ENCODE measurements around the gene ZNF469. TPM values are rescaled to one million over a fixed set of nuclear protein-coding genes. Genes with fewer than 3 reads are reported as not detected.

Gene ZNF469
- total and polyA plus RNA-seq, 9 of the 15 experiments (the other 6 are each of a cell fraction or from before 2014, with no cell fraction given) = 0.01 to 0.04 TPM; not detected in 7

- DNase-seq (ENCODE audit: extremely low read depth in 1 of 4, low spot score in 3 of 4) (peak in 3 of 4 experiments; percentile 53 to 70 (median 66)), ATAC-seq (peak; percentile 57), FAIRE-seq (no peak)
- intact Hi-C loops (cut with micrococcal nuclease) = loop anchor here (10.0 kb wide), 1 partner anchor 125 kb away; no protein-coding TSS in a partner anchor
- in situ Hi-C loops (cut with MboI) = no loop called here
- H3K4me3 ChIP-seq = no peak overlapping the region
- no TSS peak for BruUV-seq (replicated peaks)
- H3K27me3 ChIP-seq (ENCODE audit: control insufficient read depth in 2 of 2, insufficient read depth in 2 of 2, low read length in 2 of 2) = peaks cover 9 to 51% of the 10 kb centered on the region in 2 experiments
- H4K20me1 ChIP-seq (replicated peaks; ENCODE audit: control insufficient read depth, insufficient read depth, low read length) = peaks cover 16% of the 10 kb centered on the region; the same call in 1 of the 2 replicates
- WGBS (ENCODE audit: insufficient coverage, low coverage, missing lambda C conversion rate) = 14% methylated on average over 22 of the region's 29 CpGs
- peak overlapping the region; percentile 49 for H3K4me2 ChIP-seq (ENCODE audit: insufficient read depth, low read length)
- H2AFZ ChIP-seq (ENCODE audit: low read depth, low read length) = peak overlapping the region; percentile 66; the same call in 1 of the 2 replicates
- peak overlapping the region in 1 of 2 experiments; percentile 26; a peak in 1 of 4 replicates for H3K9ac ChIP-seq (ENCODE audit: insufficient read depth in 1 of 2, low read depth in 2 of 2, low read length in 2 of 2)
- H3K27ac ChIP-seq (ENCODE audit: extremely low read depth, low read depth, low read length) = no peak overlapping the region
- TF ChIP-seq ZFP36 (IDR thresholded peaks at IDR 0.05; ENCODE audit: low read depth, low read length, partially characterized antibody) (no peak), YY1 (IDR thresholded peaks at IDR 0.05; ENCODE audit: borderline replicate concordance in 1 of 3, control insufficient read depth in 1 of 3, extremely low read depth in 1 of 3, insufficient read depth in 3 of 3, insufficient read length in 1 of 3, insufficient replicate concordance in 2 of 3, low read depth in 1 of 3, low read length in 2 of 3) (peak in 2 of 3 experiments; percentile 42 to 64), E2F6 (IDR thresholded peaks at IDR 0.05; ENCODE audit: borderline replicate concordance in 1 of 2, extremely low read depth in 1 of 2, insufficient read depth in 1 of 2, insufficient read length in 1 of 2, low read depth in 1 of 2, low read length in 1 of 2, poor library complexity in 1 of 2, severe bottlenecking in 1 of 2) (peak in 1 of 2 experiments; percentile 28)
- TF ChIP-seq, protein P1, sequence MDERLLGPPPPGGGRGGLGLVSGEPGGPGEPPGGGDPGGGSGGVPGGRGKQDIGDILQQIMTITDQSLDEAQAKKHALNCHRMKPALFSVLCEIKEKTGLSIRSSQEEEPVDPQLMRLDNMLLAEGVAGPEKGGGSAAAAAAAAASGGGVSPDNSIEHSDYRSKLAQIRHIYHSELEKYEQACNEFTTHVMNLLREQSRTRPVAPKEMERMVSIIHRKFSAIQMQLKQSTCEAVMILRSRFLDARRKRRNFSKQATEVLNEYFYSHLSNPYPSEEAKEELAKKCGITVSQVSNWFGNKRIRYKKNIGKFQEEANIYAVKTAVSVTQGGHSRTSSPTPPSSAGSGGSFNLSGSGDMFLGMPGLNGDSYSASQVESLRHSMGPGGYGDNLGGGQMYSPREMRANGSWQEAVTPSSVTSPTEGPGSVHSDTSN (CRISPR knock-in tag; IDR thresholded peaks at IDR 0.05; ENCODE audit: low read depth) = no peak
- TF ChIP-seq, protein P1 (tag; conservative IDR thresholded peaks at IDR 0.05; ENCODE audit: low read depth) = no peak
- TF ChIP-seq, protein P2, sequence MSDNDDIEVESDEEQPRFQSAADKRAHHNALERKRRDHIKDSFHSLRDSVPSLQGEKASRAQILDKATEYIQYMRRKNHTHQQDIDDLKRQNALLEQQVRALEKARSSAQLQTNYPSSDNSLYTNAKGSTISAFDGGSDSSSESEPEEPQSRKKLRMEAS (CRISPR knock-in tag; IDR thresholded peaks at IDR 0.05) = peak; percentile 57
- CTCF ChIA-PET (ENCODE audit: low intra/inter-chr PET ratio) = no interaction called here
- H3K4me1 ChIP-seq (replicated peaks in 1 of 2; ENCODE audit: control insufficient read depth in 2 of 2, insufficient read depth in 2 of 2, low read length in 2 of 2) = peaks cover 0 to 69% of the 10 kb centered on the region in 2 experiments; a peak in 3 of 5 replicates
- H3K9me1 ChIP-seq (ENCODE audit: control insufficient read depth, insufficient read depth, low read length) = no peaks in the 10 kb centered on the region
- no peaks in the 10 kb centered on the region for H3K9me3 ChIP-seq (replicated peaks; ENCODE audit: control insufficient read depth, insufficient read depth, low read depth, low read length)
- no peaks in the 10 kb centered on the region for H3K36me3 ChIP-seq (ENCODE audit: control insufficient read depth, insufficient read depth, low read length)
- no peaks in the 10 kb centered on the region for H3K79me2 ChIP-seq (ENCODE audit: control insufficient read depth, insufficient read depth, low read length)
- POLR2A ChIA-PET = no interaction called here
These were observed 26.7 kb downstream of the ZNF469 start for GRCh38 chr16:88409296-88410065.

All from K562 (cell line).